HG03045 (cell line): ENCODE results near the gene ZNF608.

Source experiments
- ATAC-seq: cut with Tn5 transposase; IDR thresholded peaks from one replicate; pipeline ENCODE4 v1.9.1; 2021; ENCODE audit warnings: mild to moderate bottlenecking, moderate library complexity; ENCODE audit not compliant: unreplicated experiment

Gene ZNF608

DNA sequence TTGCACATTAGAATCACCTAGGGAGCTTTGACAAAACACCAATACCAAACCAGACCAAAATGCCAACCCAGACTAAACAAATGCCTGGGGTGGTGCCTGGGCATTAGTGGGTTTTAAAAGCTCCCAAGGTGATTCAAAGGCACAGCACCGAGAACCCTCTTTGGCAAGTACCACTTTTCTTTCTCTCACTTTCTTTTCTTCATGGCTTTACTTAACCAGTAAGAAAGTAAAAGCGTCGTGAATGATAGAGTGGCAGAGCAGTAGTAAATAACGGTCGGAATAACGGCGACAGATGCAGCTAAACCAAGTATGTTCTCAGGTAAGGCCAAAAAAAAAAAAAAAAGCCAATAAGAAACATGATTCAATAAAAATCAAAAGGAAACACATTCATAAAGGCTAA is 49.5 kb downstream of the ZNF608 start:
- ATAC-seq = no peak
